GM19351 (cell line): ENCODE data around the gene PLEKHG2.

Experiments used
- ATAC-seq: cut with Tn5 transposase; IDR thresholded peaks from one replicate; pipeline ENCODE4 v1.9.1; 2021; ENCODE audit warnings: mild to moderate bottlenecking, moderate library complexity; ENCODE audit not compliant: unreplicated experiment

PLEKHG2 gene

DNA sequence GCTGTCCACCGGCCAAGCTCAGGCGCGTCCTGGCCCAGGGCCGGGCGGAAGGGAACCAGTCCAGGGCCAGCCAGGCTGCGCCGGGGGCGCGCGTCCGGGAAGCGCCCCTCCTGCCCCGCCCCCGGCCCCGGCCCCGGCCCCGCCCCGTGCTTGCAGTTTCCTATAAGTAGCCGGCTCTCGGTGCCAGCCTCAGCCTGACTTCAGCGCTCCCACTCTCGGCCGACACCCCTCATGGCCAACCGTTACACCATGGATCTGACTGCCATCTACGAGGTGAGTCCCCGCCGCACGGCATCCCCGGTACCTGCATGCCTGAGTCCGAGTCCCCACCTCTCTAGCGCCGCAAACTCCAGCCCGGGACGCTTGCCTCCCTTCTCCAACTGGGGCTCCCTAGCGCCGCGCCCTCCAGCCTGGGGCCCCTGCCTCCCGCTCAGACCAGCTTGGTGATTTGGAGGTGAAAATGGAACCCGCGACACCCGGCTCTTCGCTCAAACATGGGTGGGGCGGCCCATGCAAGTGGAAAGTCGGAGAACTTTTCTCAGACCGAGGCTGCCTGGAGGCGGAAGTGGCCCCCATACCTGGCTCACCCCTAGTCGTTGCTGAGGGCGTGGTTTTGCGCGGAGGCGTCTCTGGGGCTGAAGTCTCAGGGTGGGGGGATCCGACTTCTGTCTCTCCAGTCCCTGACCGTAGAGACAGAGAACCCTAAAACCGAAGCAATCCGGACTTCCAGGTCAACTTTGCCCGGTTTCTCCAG is 5.6 kb upstream of the PLEKHG2 start, which contains the start of gene ZFP36:
Gene ZFP36, plus strand, starts transcription at position 192 of the 754 bp plus-strand sequence. Its CDS starts 58 bp downstream, at position 250.
- ATAC-seq: no peak

DNA sequence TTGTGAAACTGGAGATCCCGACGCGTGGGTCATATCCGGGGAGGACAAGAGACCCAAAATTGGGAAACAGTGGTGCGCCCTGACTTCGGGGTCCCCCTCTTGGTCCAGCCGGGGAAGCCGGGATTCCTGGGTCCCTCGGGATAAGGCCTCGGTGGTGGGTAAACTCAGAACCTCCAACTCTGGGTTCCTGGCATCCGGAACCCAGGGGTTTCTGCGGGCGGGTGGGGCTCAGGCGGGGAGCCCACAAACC is 5.1 kb upstream of the PLEKHG2 start:
- no peak for ATAC-seq

DNA sequence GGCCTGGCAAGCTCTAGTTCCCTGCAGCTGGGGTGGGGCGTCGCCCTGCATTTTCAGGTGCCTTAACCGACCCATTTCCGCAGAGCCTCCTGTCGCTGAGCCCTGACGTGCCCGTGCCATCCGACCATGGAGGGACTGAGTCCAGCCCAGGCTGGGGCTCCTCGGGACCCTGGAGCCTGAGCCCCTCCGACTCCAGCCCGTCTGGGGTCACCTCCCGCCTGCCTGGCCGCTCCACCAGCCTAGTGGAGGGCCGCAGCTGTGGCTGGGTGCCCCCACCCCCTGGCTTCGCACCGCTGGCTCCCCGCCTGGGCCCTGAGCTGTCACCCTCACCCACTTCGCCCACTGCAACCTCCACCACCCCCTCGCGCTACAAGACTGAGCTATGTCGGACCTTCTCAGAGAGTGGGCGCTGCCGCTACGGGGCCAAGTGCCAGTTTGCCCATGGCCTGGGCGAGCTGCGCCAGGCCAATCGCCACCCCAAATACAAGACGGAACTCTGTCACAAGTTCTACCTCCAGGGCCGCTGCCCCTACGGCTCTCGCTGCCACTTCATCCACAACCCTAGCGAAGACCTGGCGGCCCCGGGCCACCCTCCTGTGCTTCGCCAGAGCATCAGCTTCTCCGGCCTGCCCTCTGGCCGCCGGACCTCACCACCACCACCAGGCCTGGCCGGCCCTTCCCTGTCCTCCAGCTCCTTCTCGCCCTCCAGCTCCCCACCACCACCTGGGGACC is 4.6 kb upstream of the PLEKHG2 start:
- ATAC-seq: no peak

DNA sequence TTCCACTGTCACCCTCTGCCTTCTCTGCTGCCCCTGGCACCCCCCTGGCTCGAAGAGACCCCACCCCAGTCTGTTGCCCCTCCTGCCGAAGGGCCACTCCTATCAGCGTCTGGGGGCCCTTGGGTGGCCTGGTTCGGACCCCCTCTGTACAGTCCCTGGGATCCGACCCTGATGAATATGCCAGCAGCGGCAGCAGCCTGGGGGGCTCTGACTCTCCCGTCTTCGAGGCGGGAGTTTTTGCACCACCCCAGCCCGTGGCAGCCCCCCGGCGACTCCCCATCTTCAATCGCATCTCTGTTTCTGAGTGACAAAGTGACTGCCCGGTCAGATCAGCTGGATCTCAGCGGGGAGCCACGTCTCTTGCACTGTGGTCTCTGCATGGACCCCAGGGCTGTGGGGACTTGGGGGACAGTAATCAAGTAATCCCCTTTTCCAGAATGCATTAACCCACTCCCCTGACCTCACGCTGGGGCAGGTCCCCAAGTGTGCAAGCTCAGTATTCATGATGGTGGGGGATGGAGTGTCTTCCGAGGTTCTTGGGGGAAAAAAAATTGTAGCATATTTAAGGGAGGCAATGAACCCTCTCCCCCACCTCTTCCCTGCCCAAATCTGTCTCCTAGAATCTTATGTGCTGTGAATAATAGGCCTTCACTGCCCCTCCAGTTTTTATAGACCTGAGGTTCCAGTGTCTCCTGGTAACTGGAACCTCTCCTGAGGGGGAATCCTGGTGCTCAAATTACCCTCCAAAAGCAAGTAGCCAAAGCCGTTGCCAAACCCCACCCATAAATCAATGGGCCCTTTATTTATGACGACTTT is 3.9 kb upstream of the PLEKHG2 start:
- no peak for ATAC-seq

DNA sequence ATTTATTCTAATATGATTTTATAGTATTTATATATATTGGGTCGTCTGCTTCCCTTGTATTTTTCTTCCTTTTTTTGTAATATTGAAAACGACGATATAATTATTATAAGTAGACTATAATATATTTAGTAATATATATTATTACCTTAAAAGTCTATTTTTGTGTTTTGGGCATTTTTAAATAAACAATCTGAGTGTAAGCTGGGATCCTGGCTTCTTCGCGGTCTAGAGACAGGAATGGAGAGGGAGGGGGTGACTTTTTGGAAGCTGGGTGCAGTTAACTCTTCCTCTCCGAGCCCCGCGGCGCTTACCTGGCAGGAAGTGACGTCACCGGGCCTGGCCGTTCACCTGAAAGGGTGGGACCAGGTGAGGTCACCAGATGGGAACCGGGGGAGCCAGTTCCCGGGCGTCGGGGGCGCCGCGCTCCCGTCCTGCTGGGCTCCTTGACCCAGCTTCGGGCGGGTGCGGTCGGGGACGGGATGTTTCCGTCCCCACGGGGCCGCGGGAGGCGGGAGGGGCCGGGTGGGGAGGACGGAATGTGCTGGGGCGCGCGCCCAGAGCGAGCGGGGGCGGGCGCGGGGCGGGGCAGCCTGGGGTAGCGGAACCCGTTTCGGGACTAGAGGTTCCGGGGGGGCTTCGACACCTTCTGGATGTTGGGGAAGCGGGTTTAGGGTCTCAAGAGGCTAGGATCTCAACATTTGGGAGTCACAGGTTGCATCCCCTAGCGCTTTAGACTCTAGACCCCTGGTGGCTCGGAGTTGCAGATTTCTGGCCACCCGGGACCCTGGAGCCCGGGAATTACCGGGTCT is 3.1 kb upstream of the PLEKHG2 start:
- ATAC-seq: no peak

DNA sequence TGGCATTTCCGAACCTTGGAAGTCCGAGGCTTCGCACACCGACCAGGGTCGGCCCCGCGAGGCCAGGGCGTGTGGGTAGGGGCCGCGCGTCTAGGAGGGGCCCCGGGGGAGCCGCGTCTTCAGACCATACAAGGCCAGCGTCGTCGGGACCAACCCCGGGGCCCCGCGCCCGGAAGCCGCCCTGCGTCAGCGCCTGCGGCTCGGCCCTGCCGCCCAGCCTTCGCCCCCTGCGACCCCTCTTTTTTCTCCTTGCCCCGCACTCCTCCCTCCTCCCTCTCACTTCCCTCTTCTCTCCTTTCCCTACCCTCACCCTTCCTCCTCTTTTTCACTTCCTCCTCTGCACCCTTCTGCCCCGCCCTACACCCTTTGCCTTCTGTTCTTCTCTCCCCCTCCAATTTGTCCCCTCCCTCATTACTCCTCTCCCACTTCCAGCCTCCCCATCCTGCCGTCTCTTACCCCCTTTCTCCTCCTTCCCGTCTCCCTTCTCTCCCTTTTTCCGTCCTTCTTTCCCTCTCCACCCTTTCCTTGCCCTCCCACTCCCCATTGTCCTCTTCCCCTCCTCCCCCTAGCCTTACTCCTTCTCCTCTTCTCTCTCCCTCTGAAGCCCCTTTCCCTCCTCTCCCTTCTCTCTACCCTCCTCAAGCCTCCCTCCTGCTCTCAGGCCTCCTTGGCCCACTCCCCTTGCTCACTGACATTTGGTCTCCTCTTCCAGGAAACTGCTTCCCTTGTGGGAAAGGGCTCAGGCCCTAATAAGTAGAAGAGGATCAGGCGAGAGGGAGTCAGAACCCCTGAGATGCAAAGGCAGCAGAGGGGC is 2.2 kb upstream of the PLEKHG2 start:
- no peak for ATAC-seq

DNA sequence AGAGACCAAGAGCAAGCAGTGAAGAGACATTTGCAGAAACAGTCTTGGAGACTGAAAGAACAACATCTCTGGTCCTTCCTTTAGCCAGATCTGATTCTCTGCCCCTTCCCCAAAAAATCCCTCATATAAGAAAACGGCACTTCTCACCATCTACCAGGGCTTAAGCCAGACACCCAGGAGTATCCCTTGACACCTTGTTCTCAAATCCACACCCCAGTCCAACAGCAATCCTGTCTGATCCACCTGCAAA is 1.7 kb upstream of the PLEKHG2 start:
- no peak for ATAC-seq

DNA sequence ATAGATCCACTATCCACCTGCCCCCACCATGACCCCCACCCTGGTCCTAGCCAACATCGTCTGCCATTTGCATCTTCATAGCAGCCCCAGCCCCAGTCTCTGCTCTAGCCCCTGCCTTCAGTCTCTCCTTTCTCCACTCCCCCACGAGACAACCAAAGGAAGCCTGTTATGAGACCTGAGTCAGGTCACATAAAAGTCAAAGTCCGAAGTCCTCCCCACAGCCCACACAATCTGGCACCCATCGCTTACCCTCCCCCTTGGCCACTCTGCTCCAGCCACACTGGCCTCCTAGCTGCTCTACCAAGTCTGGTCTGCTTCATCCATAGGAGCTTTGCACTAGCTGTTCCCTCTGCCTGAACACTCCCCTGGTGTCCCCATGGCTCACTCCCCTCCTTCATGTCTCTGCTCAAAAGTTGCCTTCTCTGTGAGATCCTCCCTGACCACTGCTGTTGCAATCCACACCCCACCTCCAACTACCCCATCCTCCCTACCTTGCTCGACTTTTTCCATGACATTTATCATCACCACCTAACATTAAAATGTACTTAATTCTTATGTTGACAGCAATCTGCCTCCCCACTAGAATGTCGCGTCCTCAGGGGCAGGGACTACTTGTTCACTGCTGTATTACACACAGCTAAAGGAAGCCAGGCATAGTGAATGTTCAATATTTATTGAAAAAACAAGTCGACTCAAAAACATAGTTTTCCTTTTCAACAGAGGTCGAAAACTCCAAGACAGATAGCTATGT is 1.2 kb upstream of the PLEKHG2 start:
- no peak for ATAC-seq

DNA sequence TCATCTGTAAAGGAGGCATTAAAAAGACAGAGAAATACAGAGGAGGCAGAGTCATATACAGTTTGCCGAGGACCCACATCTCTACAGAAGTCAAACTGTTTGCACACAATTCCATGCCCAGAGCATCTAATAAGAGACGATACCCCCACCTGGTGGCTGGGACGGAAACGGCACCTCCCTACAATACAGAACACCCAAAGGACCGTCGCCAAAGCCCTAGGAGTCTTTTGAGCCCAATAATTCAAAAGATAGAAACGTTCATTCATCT is 703 bp upstream of the PLEKHG2 start:
- peak; percentile 21 for ATAC-seq

DNA sequence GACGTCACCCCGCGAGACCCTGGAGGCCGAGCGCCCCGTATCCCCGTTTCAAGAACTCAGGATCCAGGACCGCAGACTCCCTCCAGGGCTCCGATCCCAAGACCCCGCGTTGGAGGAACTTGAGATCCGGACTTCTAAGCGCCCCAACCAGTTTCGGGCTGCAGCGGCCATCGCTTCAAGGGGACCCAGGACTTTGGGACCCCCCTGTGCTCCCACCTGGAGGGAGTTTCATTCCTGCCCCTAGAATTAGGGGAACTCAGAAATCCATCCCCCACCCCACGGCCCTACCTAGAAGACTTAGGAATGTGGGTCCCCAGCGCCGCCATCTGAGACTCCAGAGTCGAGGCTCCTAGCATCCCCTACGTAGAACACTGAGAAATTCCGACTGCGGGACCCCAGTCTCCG is 400 bp downstream of the PLEKHG2 start:
- ATAC-seq: no peak

DNA sequence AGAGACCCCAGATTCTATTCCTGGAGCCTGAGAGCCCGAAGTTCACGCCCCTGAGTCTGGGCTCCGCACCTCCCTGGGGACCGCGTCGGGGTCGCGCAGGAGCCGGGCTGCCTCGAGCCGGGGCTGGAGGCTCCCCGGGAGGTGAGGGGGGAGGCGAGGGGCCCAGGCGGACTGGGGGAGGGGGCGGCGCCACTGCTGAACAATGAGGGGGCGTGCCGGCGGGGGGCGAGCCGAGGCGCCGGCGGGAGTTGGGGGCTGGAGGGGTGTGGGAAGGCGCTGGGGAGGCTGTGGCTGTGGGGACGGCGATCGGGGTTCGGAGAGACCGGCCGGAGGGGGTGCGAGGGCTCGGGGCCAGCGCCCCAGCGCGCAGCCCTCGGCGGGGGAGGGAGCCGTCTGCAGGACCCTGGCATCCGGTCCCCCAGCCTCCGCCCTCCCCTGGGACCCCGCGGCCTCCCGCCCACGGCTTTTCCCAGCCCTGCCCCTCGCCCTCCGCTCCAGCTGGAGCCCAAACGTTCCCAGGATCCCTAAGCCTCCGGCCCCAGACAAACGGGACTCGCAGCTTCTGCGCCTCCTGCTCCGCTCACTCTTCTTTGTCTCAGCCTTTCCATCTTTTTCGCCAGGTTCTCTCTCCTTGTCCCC is 922 bp downstream of the PLEKHG2 start:
- no peak for ATAC-seq

DNA sequence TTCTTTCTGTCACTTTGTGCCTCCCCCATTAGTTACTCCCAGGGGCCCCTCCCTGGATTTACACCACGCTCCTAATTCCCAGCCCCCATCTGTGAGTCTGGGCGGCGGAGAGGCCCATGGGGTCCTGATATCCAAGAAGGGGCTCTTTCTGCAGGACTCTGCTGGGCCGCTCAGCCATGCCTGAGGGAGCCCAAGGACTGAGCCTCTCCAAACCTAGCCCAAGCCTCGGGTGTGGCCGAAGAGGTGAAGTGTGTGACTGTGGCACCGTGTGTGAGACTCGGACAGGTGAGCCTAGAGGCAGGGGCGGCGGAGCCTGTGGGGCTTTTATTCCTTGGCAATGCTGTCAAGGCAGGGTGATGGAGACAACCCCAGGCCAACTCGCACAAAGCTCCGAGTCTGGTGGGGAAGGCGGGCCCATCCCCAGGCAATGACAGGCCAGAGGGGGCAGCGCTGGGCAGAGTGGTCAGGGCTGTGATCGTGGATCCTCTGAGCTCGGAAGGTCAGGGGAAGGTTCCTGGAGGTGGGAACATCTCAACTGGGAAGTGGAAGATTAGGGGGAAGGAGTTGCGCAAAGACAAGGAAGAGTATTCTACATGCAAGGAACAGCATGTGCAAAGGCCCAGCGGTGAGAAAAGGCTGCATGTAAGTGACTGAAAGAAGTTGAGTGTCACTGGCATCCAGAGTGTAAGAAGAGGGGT is 1.6 kb downstream of the PLEKHG2 start:
- no peak for ATAC-seq

DNA sequence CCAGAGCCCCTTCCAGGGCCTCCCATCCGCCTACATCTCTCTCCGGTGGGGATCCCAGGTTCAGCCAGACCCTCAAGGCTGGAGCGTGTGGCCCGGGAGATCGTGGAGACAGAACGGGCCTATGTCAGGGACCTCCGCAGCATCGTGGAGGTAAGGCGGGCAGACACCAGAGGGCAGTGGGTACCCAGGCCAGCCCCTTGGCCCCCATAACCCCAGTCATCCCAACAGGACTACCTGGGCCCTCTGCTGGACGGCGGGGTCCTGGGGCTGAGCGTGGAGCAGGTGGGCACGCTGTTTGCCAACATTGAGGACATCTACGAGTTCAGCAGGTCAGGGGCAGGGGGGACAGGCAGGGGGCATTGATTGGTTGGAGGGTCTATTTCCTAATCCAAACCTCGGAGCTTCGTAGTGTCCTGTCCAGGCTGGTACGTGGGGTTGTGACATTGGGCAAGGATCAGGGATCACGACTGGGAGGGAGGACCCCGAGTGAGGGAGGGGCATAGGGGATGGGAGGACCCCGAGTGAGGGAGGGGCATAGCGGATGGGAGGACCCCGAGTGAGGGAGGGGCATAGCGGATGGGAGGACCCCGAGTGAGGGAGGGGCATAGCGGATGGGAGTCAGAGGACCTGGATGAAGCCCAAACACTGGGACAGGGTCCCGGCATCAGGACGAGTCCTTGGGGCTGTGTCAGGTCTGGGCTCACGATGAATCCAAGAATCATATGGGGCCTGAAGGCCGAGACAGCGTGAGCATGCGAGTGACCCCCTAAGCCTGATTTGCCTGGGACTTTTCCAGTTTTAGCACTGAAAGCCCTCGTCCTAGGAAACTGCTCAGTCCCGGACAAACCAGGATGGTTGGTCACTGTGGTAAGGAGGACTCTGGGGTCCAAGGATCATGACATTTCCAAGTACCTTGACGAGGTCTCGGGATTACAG is 2.9 kb downstream of the PLEKHG2 start:
- ATAC-seq: no peak

DNA sequence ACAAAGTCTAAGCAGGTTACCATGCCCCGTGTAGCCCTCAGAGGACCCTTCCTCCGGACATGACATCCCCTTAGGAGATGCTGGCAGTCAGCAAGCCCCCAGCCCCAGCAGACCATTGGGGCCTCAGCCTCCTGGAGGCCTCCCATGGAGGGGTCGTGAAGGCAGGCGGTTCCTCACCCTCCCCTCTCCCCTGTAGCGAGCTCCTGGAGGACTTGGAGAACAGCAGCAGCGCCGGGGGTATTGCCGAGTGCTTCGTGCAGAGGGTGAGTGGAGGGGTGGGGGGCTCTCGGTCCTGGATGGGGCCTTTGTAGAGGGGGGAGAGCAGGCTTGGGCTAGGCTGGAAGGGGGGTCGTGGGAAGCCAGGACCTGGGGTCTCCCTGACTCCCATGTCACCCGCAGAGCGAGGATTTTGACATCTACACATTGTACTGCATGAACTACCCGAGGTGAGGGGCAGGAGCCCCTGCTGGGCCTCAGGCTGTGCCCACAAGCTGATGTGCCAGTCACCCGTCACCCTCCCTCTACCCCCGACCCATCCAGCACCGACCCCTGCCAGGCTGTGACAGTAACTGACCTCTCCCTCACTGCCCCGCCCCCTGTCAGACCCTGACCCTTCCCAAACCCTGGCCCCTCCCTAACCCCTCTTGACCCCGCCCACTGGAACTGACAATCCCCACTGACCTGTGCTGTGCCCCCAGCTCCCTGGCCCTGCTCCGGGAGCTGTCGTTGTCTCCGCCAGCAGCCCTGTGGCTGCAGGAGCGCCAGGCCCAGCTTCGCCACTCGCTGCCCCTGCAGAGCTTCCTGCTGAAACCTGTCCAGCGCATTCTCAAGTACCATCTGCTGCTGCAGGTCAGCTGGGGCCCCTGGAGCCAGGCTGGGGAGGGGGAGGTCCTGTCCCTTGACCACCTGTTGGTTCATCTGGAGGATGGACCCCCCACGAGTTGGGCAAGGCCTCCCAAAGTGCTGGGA is 4.0 kb downstream of the PLEKHG2 start:
- no peak for ATAC-seq

DNA sequence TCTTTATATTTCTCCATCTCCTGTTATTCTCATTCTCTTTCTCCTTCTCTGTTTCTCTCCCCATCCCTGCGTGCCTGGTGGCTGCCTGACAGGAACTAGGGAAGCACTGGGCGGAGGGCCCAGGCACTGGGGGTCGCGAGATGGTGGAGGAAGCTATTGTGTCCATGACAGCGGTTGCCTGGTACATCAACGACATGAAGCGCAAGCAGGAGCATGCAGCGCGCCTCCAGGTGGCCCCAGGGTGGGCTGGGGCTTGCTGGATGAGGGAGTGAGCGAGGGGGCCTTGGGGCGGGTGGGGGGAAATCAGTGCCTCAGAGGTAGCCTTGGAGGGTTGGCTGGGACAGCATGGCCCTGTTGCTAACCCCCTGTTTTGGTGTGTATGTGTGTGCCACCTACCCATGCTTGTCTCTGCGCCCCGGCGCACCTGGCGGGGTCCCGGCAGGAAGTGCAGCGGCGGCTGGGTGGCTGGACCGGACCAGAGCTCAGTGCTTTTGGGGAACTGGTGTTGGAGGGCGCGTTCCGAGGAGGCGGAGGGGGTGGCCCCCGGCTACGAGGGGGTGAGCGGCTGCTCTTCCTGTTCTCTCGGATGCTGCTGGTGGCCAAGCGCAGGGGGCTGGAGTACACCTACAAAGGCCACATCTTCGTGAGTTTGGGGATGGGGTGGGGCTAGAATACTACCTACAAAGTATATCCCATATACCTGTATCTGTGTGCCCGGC is 5.2 kb downstream of the PLEKHG2 start:
- no peak for ATAC-seq

DNA sequence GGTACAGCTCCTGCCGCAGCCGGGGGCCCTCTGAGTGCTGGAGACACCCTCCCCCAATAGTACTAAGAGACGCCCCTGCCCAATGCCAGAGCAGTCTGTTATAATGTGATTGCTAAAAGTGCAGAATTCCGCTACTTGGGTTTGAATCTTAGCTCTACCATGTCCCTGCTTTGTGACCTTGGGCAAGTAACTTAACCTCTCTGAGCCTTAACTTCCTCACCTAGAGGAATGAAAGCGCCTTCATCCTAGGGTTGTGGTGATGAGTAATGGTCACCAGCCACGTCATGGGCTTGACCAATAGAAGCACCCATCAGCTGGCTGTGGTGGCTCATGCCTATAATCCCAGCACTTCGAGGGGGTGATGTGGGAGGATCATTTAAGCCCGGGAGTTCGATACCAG is 6.5 kb downstream of the PLEKHG2 start:
- no peak for ATAC-seq
